NCI-H1436 (cell line): ENCODE results near the gene KCNAB1.
"Not testable (repeated sequence)": the region's sequence is repeated elsewhere in the genome, so short reads cannot be mapped to it uniquely, and the experiment has no call there.

Experiments used
- DNase-seq: peaks from one replicate; lab custom pipeline; 2025; lab: John Stamatoyannopoulos, UW

KCNAB1 gene

DNA sequence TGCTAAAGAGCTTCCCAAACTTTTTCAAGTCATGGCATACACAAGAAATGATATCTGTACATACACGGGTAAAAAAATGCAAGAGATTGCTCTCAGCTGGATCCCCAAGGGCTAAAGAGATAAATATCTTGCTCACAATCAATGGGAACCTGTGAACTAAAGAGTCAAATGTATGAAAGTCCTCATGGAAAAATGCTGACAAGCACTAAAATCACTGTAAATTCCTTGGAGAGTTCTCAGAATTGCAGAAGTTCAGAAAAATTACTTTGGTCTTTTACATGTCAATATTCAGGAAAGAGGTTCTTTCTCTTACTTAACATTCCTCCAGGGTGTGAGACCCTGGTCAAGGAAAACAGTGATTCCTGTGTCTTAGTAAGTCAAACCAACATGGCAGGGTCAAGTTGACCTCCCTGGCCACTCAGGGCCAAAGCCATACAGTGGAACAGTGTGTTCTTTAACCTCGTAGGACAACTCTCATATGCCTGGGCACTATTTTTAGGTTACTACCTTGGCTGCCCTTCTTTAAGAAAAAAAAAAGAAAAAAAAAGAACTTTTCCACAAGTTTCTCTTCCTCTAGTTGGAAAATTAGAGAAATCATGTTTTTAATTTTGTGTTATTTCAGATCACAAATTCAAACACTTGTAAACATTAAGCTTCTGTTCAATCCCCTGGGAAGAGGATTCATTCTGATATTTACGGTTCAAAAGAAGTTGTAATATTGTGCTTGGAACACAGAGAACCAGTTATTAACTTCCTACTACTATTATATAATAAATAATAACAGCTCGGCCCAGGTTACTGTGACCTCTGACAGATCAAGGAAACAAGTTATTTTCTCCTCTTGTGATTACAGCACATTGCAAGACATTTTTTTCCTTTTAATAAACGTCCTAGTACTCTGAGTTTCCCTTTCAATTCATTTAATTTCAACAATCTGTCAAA lies 422.0 kb downstream of the KCNAB1 start:
- DNase-seq: no peak

DNA sequence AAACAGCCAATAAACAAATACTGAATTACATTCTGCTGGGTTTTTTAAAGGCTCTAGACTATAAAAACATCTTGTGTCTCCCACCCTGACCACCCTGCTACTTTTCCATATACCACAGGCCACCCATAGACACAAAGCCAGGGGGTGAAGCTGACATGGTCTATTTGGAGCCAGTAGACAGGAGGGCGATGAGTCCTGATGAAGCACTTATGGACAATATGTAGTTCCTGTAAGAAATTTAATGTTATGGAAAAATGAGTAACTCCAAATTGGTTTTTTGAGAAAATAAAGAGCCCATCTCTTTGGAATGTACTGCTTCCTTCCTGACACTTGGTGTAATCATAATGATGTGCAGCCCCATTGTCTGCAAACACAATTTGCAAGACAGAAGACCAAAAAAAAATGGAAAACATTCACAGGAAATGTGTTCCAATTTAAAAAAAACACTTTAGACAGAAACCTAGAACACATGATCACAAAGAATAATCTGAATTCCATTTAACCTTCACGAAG lies 422.7 kb downstream of the KCNAB1 start:
- DNase-seq: no peak

DNA sequence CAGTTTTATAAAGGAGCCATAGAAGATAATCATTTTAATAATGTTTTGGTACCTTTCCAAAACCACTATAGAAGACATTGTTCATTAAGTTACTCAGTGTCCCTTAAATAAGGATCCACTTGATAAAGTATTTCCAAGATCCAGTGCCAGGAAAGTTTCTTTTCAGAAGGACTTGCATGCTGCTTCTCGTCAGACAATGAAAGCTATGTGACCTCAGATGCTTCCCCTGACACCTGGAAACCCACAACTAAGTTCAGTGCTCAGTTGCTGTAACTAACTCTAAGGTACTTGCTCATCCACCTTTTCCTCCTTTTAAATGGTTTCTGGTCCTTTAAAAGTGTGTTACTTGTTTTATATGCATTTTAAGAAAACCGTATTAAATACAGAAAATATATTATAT lies 427.3 kb downstream of the KCNAB1 start:
- no peak for DNase-seq

DNA sequence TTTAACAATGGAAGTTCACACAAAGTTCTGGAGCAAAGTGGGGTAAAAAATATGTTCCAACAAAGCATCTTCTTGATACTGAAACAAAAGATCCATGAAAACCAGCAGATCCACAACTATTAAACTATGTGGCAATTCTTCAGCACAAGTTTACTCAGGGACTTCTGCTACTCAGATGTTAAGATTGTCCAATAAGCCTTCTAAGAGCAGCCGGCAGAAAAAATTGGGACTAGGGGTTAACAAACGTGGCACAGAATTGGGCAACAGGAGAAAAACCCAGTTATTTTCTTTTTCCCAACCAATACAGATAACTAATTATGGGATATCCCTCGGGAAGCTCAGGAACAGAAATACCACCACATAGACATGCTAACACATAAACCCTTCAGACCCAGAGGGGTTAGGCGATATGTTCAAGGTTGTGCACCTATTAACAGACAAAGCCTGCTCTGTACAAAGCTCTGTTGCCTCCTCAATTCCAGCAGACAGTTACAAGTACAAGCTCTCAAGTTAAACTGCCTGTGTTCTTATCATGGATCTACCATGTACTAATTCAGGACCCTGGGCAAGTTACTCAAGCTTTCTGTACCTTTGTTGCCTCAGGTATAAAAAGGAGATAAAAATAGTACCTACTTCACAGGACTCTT lies 427.8 kb downstream of the KCNAB1 start:
- DNase-seq: no peak

GRCh38 chr3:156548902-156549301 lies 428.5 kb downstream of the KCNAB1 start:
- DNase-seq: no peak

DNA sequence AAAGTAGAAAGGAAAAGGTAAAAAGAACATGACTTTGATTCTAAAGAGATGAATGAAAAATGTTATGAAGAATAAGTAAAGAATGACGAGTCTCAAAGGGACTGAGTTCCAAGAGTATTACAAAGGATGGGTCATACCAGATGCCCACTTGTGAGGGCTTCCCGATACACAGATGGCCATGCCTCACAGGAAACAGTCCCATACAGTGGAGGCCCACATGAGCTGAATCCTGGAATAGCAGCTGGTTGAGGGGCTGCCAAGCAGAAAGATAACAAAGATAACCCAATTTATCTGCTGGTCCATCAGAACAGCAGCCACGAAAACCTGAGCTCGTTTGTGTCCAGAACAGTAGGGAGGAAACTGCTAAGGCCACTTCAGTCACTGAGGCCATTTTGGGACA lies 430.9 kb downstream of the KCNAB1 start:
- DNase-seq: no peak

DNA sequence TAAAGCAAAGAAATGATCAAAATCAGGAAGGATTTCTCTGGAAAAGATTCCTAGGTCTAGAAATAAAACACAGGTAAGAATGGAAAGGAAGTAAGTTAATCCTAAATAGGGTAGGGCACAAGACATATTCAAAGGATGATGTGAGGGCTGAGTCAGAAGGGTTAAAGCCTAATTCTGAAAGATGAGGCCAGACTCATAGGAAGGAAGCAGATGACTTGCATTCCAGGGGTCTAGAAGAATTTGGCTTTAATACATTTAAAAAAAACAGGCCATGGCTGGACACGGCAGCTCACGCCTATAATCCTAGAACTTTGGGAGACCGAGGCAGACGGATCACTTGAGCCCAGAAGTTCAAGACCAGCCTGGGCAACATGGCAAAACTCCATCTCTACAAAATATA lies 431.4 kb downstream of the KCNAB1 start:
- no peak for DNase-seq

DNA sequence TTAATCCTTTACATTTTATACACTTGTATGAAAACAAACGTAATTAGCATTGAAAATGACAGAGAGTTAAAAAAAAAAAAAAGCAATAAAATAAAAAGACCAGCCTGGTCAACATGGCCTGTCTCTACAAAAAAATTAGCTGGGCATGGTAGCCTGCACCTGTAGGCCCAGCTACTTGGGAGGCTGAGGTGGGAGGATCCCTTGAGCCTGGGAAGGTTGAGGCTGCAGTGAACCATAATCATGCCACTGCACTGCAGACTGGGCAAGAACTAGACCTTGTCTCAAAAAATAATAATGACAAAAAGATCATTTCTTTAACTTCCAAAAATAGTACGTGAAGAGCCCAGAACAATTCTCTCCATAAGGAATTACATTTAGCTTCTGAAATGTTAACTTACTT lies 432.6 kb downstream of the KCNAB1 start:
- DNase-seq: no peak

GRCh38 chr3:156553705-156554356 lies 433.5 kb downstream of the KCNAB1 start:
- DNase-seq: no peak

DNA sequence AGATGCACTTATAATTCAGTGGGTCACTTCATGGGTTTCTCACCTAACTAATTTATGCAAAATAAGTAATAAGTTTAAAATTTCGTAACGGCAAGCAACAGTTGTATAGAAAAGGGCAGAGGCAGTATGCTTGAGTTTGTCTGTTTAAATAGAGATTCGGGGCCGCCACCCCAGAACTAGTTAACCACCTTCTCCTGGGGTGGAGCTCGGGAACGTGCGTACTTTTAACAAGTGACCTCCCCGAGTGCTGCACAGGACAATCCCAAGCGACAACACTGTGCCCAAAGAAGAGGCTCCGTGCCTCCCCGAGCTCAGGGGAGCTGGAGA lies 434.1 kb downstream of the KCNAB1 start:
- no peak for DNase-seq

- DNase-seq: peak; percentile 99
Measured at GRCh38 chr3:156554842-156555687, 434.7 kb downstream of the KCNAB1 start, which contains the start of gene SSR3. Gene SSR3 (minus strand): TSS chr3:156555117. CDS start chr3:156555089, 28 bp downstream.

DNA sequence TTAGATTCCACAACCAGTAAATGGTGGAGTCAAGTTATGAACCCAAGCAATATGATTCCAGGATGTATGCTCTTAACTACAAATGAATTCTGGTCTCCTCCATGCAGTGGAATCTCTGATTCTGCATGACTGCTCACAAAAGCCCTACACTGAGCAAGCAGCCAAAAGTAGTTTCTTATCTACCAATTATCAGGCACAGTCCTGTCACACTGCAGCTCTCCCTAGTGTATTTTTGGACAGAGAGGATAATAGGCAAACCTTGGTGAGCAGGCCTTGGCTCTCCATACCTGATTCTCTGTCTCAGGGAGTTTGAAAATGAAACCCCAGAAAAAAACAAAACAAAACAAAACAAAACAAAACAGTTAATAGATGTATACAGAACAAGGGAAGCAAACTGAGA lies 438.0 kb downstream of the KCNAB1 start:
- DNase-seq: no peak

- no peak for DNase-seq
Measured at GRCh38 chr3:156559321-156559720, 438.9 kb downstream of the KCNAB1 start.

GRCh38 chr3:156561533-156561932 lies 441.2 kb downstream of the KCNAB1 start:
- DNase-seq: no peak

GRCh38 chr3:156562486-156562885 lies 442.1 kb downstream of the KCNAB1 start:
- DNase-seq: not testable (repeated sequence)

- no peak for DNase-seq
Measured at GRCh38 chr3:156563900-156564682, 443.7 kb downstream of the KCNAB1 start.

DNA sequence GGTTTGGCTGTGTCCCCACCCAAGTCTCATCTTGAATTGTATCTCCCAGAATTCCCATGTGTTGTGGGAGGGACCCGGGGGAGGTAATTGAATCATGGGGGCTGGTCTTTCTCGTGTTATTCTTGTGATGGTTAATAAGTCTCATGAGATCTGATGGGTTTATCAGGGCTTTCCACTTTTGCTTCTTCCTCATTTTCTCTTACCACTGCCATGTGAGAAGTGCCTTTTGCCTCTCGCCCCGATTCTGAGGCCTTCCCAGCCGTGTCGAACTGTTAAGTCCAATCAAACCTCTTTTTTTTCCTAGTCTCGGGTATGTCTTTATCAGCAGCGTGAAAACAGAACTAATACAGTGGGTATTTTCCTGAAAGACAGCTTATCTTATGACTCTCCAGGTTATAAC lies 448.6 kb downstream of the KCNAB1 start:
- DNase-seq: not testable (repeated sequence)

- DNase-seq: not testable (repeated sequence)
Measured at GRCh38 chr3:156569881-156570280, 449.5 kb downstream of the KCNAB1 start.

DNA sequence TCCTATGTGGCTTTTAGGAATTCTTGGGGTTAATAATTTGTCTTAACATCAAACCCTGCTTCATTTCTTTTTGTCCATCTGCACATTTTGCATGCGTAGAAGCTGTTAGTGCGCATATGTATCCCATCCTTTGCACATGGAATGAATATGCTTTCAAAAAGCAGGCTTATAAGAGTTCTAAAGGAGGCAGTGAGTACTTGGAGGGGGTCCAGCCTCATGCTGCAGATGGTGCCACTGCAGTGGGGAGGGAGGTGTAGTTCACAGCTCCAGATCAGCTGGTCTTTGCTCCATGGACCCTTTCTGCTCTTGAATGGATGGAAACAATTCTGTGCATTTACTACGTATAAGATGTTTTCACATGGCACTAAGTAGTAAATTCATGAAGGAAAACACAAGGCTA lies 455.3 kb downstream of the KCNAB1 start:
- DNase-seq: no peak

GRCh38 chr3:156576051-156576450 lies 455.7 kb downstream of the KCNAB1 start:
- no peak for DNase-seq
